ENCODE data around the gene PCCA.
"Not testable (repeated sequence)": the region's sequence is repeated elsewhere in the genome, so short reads cannot be mapped to it uniquely, and the experiment has no call there.

Gene PCCA

GRCh38 chr13:100314132-100314910 is 225.4 kb downstream of the PCCA start:
- no peak for FAIRE-seq

- FAIRE-seq: no peak
Measured at GRCh38 chr13:100315522-100315921, 226.6 kb downstream of the PCCA start.

- not testable (repeated sequence) for FAIRE-seq
Measured at GRCh38 chr13:100318473-100318872, 229.6 kb downstream of the PCCA start.

GRCh38 chr13:100323937-100324336 is 235.0 kb downstream of the PCCA start:
- no peak for FAIRE-seq

- FAIRE-seq: no peak
Measured at GRCh38 chr13:100330662-100331061, 241.8 kb downstream of the PCCA start.

- no peak for FAIRE-seq
Measured at GRCh38 chr13:100333141-100333540, 244.2 kb downstream of the PCCA start.

GRCh38 chr13:100334214-100334613 is 245.3 kb downstream of the PCCA start:
- FAIRE-seq: no peak

- no peak for FAIRE-seq
Measured at GRCh38 chr13:100336795-100337516, 248.1 kb downstream of the PCCA start.

GRCh38 chr13:100338275-100338674 is 249.4 kb downstream of the PCCA start:
- FAIRE-seq: no peak

GRCh38 chr13:100339411-100339940 is 250.6 kb downstream of the PCCA start:
- no peak for FAIRE-seq

GRCh38 chr13:100340865-100341264 is 252.0 kb downstream of the PCCA start:
- no peak for FAIRE-seq

- FAIRE-seq: no peak
Measured at GRCh38 chr13:100341327-100341726, 252.4 kb downstream of the PCCA start.

GRCh38 chr13:100344544-100344943 is 255.7 kb downstream of the PCCA start:
- no peak for FAIRE-seq

- FAIRE-seq: no peak
Measured at GRCh38 chr13:100347968-100348367, 259.1 kb downstream of the PCCA start.

- no peak for FAIRE-seq
Measured at GRCh38 chr13:100349594-100349993, 260.7 kb downstream of the PCCA start.

GRCh38 chr13:100350601-100351000 is 261.7 kb downstream of the PCCA start:
- FAIRE-seq: no peak

- no peak for FAIRE-seq
Measured at GRCh38 chr13:100356426-100356825, 267.5 kb downstream of the PCCA start.

GRCh38 chr13:100356889-100357288 is 268.0 kb downstream of the PCCA start:
- no peak for FAIRE-seq

GRCh38 chr13:100357764-100358163 is 268.9 kb downstream of the PCCA start:
- no peak for FAIRE-seq

GRCh38 chr13:100361504-100361903 is 272.6 kb downstream of the PCCA start:
- no peak for FAIRE-seq

- FAIRE-seq: no peak
Measured at GRCh38 chr13:100362371-100362770, 273.5 kb downstream of the PCCA start.

GRCh38 chr13:100362781-100363180 is 273.9 kb downstream of the PCCA start:
- FAIRE-seq: no peak

GRCh38 chr13:100363285-100363711 is 274.4 kb downstream of the PCCA start:
- FAIRE-seq: no peak

GRCh38 chr13:100363874-100364273 is 275.0 kb downstream of the PCCA start:
- peak; percentile 55 for FAIRE-seq
